ENCODE data around the gene ARHGEF11.

DNA sequence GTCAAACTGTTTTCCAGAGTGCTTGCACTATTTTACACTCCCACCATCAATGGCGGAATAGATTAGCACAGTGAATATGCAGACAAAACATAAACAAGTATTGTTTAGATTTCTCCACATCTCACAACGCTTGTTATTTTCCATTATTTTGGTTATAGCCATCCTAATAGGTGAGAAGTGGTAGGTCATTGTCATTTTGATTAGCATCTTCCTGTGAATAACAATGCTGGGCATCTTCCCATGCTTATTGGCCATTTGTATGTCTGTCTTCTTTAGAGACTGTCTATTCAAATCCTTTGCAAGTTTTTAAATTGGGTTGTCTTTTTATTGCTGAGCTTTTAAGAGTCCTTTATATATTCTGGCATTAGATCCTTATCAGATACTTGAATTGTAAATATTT is 70.5 kb downstream of the ARHGEF11 start:
- TF ChIP-seq CTCF (IDR thresholded peaks at IDR 0.05; ENCODE audit: borderline replicate concordance, extremely low read depth, low read length, poor library complexity, severe bottlenecking), result no peak
- no peak for TF ChIP-seq EZH2 (IDR thresholded peaks at IDR 0.05; ENCODE audit: borderline replicate concordance, low read depth, low read length, severe bottlenecking)

Data from DND-41 (cell line).